NK-92 (cell line): ENCODE results near the gene ABCC9.

Experiments used
- DNase-seq: peaks from one replicate; lab custom pipeline; 2025; ENCODE audit not compliant: unreplicated experiment; lab: John Stamatoyannopoulos, UW

Gene ABCC9

GRCh38 chr12:21881965-21882364, 59.3 kb downstream of the ABCC9 start:
- no peak for DNase-seq

- no peak for DNase-seq
These were observed 61.9 kb downstream of the ABCC9 start for GRCh38 chr12:21879312-21879711.

- DNase-seq = no peak
These were observed 63.8 kb downstream of the ABCC9 start for GRCh38 chr12:21877293-21877982.

DNA sequence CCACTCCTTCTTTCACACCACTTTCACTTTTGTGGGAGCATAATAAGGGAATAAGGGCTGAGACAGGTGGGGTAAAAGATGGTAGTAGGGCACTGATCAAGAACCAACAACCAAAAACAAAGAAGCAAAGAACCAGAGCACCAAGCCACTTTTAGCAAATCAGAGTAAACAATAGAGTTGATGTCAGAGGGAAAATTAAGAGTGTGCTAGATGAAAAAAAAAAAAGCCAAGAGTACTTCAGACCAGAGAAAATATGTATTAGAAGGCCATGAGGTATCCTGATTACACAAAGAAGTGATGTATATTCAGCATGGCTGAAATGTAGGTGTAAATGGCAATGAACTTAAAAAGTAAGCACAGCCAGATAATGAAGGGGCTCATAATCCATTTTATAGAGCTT, 75.4 kb downstream of the ABCC9 start:
- DNase-seq = no peak

DNA sequence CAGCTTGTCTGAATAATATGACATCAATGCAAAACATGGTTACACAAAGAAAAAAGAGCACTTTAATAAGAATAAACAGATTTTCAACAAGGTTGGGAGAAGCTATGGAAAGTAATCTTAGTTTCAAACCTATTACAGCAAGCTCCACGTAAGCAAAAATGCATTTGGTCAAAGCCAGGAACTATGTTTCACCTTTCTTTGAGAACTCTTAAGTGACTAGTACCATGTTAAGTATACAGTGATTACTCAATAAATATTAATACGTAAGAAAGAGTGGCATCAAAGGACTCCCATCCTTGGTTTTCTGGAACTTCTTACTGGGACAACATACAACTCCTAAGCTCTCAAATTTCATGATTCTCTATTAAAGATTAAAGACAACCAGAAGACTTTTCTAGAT, 80.7 kb downstream of the ABCC9 start:
- no peak for DNase-seq

GRCh38 chr12:21860128-21860527, 81.1 kb downstream of the ABCC9 start:
- DNase-seq = no peak

- DNase-seq = no peak
These were observed 89.0 kb downstream of the ABCC9 start for GRCh38 chr12:21852251-21852650.

- DNase-seq = no peak
These were observed 90.1 kb downstream of the ABCC9 start for GRCh38 chr12:21851151-21851550.

DNA sequence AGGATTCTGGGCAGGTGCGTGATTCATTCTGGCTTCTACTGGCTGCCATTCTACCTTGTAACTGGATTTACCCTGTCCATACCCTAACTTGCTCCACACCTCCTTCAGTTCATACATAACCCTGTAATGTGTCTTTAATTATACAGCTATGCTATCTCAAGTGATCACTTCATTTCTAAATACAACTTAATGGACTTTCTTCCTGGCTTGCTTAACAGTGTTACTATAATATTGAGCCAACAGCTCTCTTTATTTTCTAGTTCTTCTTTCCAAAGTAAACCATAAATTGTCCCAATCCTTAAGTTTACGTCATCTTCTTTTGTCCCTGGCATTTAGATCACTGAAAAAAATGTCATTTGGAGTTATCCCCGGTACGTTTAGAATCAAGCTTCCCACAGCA, 90.8 kb downstream of the ABCC9 start:
- DNase-seq = no peak

GRCh38 chr12:21849878-21850277, 91.3 kb downstream of the ABCC9 start:
- DNase-seq = no peak

- DNase-seq = no peak
These were observed 93.0 kb downstream of the ABCC9 start for GRCh38 chr12:21848192-21848591.

DNA sequence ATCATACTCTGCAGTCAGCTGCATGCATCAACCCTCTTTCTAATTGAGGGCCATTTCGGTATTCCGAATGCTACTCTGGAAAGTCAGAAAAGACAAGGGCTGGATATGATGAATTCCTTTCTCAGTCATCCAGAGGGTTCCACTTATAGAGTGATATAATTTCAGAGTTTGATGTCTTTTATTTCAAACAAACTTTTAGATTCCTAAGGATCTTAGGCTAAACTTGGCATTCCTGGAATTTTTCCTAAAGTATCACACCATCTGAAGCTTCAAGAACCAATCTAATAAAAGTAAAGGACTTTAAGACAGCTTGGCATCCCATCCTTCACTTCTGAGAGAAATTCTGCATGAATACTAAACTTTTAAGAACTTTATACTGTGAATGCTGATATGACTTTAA, 97.4 kb downstream of the ABCC9 start:
- no peak for DNase-seq

- DNase-seq = no peak
These were observed 101.5 kb downstream of the ABCC9 start for GRCh38 chr12:21839776-21840175.

DNA sequence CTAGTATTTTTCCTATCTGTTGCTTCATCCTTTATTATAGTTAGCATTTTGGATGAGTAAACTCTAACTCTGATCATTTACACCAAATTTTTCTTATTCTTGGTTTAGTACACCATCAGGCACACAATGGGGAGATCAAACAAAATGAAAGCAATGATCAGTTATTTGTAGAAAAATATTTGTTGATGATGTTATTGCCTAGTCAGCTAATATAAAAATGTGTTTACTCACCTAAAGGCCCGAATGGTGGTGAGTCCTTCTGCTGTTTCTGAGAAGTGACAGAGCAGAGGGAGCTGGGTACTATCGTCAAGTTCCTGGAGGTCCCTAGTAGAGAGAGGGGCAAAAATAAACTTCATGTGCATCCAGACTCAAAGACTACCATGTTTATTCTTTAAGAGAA, 103.4 kb downstream of the ABCC9 start:
- DNase-seq = no peak

DNA sequence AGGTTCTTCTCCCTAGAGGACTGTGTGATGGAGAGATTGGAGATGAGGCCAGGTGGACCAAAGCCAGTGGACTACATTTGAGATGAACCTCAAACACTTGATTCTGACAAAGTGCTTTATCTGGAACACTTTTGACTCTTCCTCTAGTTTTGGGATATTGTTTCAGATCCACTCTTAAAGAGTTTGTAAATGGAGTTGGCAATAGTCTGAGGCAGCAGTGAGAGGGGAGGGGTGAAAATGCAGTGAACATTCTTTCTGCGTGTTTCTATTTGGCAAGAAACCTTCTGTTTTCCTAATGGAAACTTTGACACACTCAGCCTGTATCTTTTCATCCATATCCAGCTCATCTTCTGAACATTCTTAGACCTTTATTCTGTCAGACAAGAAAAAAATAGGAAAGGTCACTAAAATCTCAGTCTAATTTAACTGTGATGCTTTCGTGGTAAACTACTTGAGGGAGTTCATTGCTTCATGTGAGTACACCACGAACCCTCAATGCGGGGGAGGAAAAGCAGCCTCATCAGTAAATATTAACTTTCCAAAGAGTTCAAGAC, 109.4 kb downstream of the ABCC9 start:
- DNase-seq = no peak

GRCh38 chr12:21828779-21829178, 112.4 kb downstream of the ABCC9 start:
- no peak for DNase-seq

DNA sequence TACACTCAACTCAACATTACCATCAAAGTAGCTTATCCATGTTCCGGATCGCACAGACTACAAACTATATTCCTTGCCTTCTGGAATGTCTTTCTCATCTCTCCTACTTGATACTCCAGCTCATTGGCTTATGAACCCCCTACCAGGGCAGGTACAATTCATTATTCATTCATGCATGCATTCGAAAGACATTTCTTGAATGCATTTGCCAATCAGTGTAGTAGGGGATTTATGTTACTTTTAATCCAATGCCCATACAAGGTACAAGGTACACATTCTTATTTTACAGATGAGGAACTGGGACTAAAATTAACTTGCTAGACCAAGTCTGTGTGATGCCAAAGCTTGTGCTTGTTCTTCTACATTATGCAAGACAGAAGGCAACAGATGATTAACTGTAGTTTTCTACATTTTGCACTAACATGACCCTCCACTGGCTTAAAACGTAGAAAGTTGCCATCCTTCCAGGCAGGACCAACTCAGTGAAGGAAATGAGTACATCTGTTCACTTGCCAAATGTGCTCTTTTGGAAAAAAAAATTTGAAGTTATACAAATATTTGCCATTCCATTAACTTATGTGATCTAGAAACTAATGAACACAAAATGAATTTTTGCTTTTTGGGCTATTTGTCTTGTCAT, 113.0 kb downstream of the ABCC9 start:
- no peak for DNase-seq

DNA sequence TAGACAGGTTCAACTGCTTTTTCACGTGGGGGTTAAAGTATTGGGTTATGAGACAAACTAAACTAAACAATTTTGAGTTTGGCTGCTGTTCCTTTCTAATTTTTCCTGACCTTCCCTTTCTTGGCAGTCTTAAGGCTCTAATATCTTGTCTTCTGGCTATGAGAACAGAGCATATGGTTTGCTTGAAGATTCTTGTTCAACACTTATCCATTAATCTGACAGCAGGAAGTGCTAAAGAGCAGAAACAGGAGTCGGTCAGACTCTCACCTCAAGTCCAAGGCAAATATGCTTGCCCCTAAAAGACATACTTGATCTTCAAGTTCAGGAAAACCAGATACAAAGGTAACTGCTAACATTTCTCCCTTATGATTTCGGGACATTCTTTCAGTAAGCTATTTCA, 114.1 kb downstream of the ABCC9 start:
- no peak for DNase-seq

DNA sequence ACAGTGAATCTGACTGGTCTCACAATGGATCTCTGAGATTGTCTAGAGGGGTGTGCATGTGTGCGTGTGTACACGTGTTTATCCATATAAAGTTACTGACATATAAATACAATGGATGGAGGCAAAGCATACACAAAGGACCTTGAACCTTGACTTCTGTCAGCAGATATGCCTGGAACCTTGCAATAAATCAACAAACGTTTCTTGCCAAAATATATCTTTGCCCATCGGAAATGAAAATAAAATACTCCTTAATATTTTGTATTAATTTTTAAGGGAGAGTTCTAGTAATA, 114.7 kb downstream of the ABCC9 start:
- no peak for DNase-seq

GRCh38 chr12:21825886-21826617, 115.2 kb downstream of the ABCC9 start:
- no peak for DNase-seq

GRCh38 chr12:21823581-21823980, 117.6 kb downstream of the ABCC9 start:
- DNase-seq = no peak

GRCh38 chr12:21819678-21820077, 121.5 kb downstream of the ABCC9 start:
- no peak for DNase-seq
